Measurements from ENCODE around the gene TAP2.
"Not testable (repeated sequence)": the region's sequence is repeated elsewhere in the genome, so short reads cannot be mapped to it uniquely, and the experiment has no call there.

Gene TAP2

DNA sequence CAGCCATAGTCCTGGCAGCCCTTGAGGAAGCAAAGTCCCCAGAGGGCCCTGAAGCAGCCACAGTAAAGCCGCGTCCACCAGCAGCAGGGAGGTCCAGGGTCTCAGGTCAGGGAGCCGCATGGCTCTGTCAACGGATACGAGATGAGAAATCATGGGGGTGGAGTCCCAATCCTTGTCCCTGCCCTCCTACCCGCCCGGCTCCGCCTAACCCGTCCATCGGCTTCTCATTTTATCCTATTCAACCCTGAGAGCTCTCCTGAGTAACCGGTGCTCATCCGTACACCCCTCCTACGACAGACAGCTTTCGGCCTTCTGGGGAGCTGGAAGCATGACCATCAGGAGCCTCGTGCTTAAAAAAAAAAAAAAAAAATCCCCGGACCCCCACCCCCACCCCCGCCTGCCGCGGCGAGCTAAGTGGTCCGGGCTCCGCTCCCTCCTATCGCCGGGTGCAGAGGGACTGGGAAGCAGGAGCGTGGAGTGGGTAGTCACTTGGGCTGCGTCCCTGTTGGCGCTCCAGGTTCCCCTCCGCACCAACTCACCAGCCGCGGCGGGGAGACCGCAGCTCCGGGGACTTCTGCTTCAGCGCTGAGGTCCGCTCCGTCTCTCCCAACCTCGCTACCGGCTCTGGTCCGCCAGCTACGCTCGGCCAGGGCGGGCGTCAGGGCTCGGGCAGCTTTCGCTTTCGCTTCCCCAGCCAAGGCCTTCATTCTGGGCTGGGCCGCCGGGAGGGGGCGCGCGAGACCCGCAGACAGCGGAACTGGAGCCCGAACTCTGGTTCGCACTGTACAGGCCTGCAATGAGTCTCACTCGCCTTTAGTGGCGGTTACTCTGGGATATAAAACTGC, at the start of gene TAP2:
TSS of gene TAP2 (minus strand) at position 626 of the 845 bp plus-strand sequence. CDS start at position 120, 506 bp downstream.
- peak; percentile 86 for DNase-seq (ENCODE audit: insufficient read length, low spot score)
- FAIRE-seq = no peak
- TF ChIP-seq, protein P1, sequence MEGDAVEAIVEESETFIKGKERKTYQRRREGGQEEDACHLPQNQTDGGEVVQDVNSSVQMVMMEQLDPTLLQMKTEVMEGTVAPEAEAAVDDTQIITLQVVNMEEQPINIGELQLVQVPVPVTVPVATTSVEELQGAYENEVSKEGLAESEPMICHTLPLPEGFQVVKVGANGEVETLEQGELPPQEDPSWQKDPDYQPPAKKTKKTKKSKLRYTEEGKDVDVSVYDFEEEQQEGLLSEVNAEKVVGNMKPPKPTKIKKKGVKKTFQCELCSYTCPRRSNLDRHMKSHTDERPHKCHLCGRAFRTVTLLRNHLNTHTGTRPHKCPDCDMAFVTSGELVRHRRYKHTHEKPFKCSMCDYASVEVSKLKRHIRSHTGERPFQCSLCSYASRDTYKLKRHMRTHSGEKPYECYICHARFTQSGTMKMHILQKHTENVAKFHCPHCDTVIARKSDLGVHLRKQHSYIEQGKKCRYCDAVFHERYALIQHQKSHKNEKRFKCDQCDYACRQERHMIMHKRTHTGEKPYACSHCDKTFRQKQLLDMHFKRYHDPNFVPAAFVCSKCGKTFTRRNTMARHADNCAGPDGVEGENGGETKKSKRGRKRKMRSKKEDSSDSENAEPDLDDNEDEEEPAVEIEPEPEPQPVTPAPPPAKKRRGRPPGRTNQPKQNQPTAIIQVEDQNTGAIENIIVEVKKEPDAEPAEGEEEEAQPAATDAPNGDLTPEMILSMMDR (IDR thresholded peaks at IDR 0.05; ENCODE audit: insufficient read depth, missing control alignments) = peak; percentile 89

DNA sequence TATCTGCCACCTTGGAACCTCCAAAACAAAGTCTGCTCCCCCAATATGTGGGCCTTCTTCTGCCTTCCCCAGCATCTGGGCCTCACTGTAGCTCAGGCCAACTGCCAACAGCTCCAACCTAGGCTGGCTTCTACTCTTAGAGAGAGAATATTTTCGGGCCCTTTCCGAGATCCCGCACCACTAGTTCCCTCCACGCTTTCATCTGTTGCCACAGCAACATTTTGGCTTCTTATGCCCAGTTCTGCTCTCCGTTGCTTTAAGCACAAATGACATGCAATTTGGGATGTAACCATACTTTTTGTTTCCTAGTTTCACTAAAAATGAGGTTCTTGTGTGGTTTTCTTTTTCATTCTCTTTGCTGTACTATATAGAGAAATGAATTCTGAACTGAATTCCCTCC, 49.1 kb upstream of the TAP2 start:
- no peak for FAIRE-seq
- no peak for DNase-seq (ENCODE audit: insufficient read length, low spot score)
- TF ChIP-seq, protein P1 (IDR thresholded peaks at IDR 0.05; ENCODE audit: insufficient read depth, missing control alignments) = no peak

DNA sequence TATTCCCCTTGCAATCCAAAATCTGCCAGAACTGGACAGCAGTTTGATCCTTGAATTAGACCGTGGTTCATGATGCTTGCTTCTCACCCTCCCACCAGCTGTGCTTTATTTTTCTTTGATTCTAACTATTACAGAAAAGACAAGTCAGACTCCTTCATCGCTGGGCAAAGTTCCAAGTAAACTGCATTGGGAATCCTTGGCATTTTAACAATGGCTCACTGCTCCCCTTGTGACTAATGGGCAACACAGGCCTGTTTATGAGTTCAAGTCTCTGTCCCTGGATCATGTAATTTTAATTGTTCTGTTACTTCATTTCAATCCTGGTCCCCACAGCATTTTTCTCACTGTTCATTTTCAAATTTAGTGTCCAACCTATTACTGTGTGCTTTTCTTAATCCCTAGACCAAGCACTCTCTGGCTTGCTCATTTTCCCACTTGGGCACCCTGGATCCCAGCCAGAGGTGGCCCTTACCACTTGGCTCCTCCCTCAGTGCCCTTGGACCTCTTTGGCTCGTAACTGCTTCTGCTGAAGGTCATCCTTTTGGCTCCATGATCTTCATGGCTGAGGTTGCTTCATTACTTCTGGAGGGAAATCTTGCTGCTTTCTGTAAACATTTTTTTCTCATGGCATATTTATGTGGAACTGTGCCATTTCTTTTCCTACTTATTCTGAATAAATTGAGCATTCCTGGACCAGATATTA, 48.3 kb upstream of the TAP2 start:
- TF ChIP-seq, protein P1 (IDR thresholded peaks at IDR 0.05; ENCODE audit: insufficient read depth, missing control alignments) = no peak
- no peak for DNase-seq (ENCODE audit: insufficient read length, low spot score)
- FAIRE-seq = no peak

DNA sequence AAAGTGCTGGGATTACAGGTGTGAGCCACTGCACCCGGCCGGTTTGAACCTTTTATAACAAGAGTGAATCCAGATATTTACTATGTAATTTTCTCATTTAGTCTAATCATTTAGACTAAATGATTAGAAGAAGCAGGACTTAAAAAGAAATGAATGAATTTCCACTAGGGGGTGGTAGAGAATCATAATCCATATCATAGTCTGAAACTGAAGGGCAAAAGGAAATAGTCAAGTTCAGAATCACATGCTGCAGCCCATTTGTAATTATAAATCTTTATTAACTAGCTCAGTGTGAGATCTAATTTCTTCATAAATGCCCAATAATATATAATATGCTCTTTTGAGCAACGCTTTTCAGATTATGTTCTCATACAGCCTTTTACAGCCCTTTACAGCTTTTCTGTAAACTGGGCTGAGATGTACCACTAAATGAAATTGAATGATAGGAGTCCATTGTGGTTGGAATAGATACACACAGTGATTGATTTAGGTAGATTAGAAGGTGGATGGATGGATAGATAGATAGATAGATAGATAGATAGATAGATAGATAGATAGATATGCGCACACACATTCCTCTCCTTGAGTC, 47.3 kb upstream of the TAP2 start:
- TF ChIP-seq, protein P1 (IDR thresholded peaks at IDR 0.05; ENCODE audit: insufficient read depth, missing control alignments) = peak; percentile 78
- FAIRE-seq = no peak
- DNase-seq (ENCODE audit: insufficient read length, low spot score) = no peak

DNA sequence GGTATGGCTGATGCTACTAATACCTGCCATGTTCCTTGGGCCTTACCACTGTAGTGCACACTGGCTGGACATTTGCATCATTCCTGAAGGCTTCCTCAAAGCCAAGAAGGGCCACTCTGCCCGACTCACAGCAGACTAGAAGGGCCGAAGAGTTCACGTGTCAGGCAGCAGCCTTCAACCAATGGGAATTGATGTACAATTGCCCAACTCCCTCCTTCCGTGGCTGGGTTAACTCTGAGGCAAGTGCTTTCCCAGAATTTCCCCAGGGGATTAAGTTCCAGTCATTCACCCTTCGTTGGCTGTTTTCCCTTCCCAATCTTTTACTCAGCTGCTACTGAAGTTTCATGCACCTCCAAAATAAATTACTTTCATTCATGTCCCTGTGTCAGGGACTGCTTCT, 45.2 kb upstream of the TAP2 start:
- TF ChIP-seq, protein P1 (IDR thresholded peaks at IDR 0.05; ENCODE audit: insufficient read depth, missing control alignments) = no peak
- FAIRE-seq (no peak), DNase-seq (ENCODE audit: insufficient read length, low spot score) (no peak)

DNA sequence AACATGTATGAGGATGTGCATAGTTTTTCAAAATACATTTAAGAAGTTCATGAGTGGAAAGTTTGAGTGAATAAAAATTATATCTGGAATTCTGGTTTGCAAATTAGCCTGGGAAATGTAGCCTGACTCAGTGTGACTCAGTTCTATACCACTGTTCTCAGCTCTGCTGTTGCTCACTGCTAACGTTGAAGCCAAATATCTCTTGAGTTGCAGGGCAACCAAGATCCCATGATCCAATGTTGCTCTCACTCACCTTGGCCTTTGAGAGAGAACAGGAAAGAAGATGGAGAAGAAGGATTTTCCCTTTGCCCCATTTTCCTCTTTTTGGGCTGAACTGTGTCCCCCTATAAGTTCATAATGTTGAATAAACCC, 44.3 kb upstream of the TAP2 start:
- FAIRE-seq = no peak
- DNase-seq (ENCODE audit: insufficient read length, low spot score) = no peak
- TF ChIP-seq, protein P1 (IDR thresholded peaks at IDR 0.05; ENCODE audit: insufficient read depth, missing control alignments) = no peak

DNA sequence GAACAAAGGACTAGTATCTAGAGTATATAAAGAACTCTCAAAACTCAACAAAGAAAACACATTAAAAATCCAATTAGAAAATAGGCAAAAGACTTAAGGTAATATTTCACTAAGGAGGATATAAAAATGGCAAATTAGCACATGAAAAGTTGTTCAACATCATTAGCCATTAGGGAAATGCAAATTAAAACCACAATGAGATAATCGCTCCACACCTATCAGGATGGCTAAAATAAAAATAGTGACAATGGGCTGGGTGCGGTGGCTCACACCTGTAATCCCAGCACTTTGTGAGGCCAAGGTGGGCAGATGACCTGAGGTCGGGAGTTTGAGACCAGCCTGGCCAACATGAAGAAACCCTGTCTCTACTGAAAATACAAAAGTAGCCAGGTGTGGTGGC, 42.4 kb upstream of the TAP2 start:
- not testable (repeated sequence) for DNase-seq (ENCODE audit: insufficient read length, low spot score); FAIRE-seq
